GM12878 (cell line): ENCODE measurements around the gene PPP2R2B. TPM values are rescaled to one million over a fixed set of nuclear protein-coding genes. Genes with fewer than 3 reads are reported as not detected.
A peak's percentile ranks its signal among the peaks of the same experiment; 100 is the strongest.

Experiments used
- ATAC-seq: fragments of 200-7000 bp; cut with Tn5 transposase; 3 replicates; pipeline ENCODE4 v1.9.1; 2020; ENCODE audit warnings: mild to moderate bottlenecking, moderate library complexity
- BruUV-seq: library from RNA; stranded (reverse); fragments of 400-500 nt; replicated peaks from 2 replicates; lab custom pipeline; 2021; lab: Mats Ljungman, UMichigan
- CTCF ChIA-PET: fragments of 300-600 bp; sonication (Branson Sonifier 250); formaldehyde crosslinking; extraction: SDS; loops from one replicate; lab custom pipeline; 2021; ENCODE audit warnings: inconsistent platforms; lab: Yijun Ruan, JAX
- POLR2A ChIA-PET: fragments of 350-600 bp; formaldehyde crosslinking; extraction: SDS; loops from one replicate; lab custom pipeline; 2021; ENCODE audit warnings: inconsistent platforms; lab: Charles Lee
- RAD21 ChIA-PET: fragments of 300-600 bp; sonication (Branson Sonifier 250); formaldehyde crosslinking; loops from one replicate; lab custom pipeline; 2023; ENCODE audit warnings: antibody characterized with exemption; ENCODE audit not compliant: unreplicated experiment; lab: Charles Lee
- SMC1A ChIA-PET: fragments of 300-600 bp; sonication (Branson Sonifier 250); formaldehyde crosslinking; loops from one replicate; lab custom pipeline; 2023; ENCODE audit not compliant: unreplicated experiment, uncharacterized antibody; lab: Charles Lee
- DNase-seq: peaks from one replicate; pipeline ENCODE4 v3.0.0-alpha.2; 2011; ENCODE audit warnings: low read depth, low spot score
- FAIRE-seq: peaks from 3 replicates; lab custom pipeline; 2011; peaks lifted over from hg19 to GRCh38; lab: Jason Lieb, UNC
- H2AFZ ChIP-seq: 2 replicates; pipeline ENCODE4 v1.6.0; 2011; ENCODE audit warnings: low read depth, low read length, control low read depth; ENCODE audit not compliant: control insufficient read depth
- H3K27ac ChIP-seq: 2 replicates; pipeline ENCODE4 v1.5.1; 2011; ENCODE audit warnings: control low read depth; ENCODE audit not compliant: control insufficient read depth, insufficient read depth
- H3K27me3 ChIP-seq, 2 experiments: replicated peaks in 1 of 2; 2 replicates each; pipeline versions ENCODE4 v1.6.0 to v1.6.1; 2011; ENCODE audit warnings: low read length in 1 of 2; ENCODE audit not compliant: control insufficient read depth in 2 of 2, insufficient read depth in 2 of 2
- H3K36me3 ChIP-seq, 2 experiments: 2 replicates each; pipeline ENCODE4 v1.5.1; 2011; ENCODE audit warnings: low read length in 1 of 2; ENCODE audit not compliant: control insufficient read depth in 2 of 2, insufficient read depth in 2 of 2
- H3K4me1 ChIP-seq: 2 replicates; pipeline ENCODE4 v1.6.1; 2011; ENCODE audit warnings: mild to moderate bottlenecking, low read length, moderate library complexity, mixed read lengths; ENCODE audit not compliant: control insufficient read depth, insufficient read depth
- H3K4me2 ChIP-seq: 2 replicates; pipeline ENCODE4 v1.6.0; 2011; ENCODE audit warnings: control low read depth; ENCODE audit not compliant: control insufficient read depth, insufficient read depth
- H3K4me3 ChIP-seq: fragments of 200-600 bp; sonication (generic); 2 replicates; pipeline ENCODE4 v1.5.1; 2016
- H3K79me2 ChIP-seq: 2 replicates; pipeline ENCODE4 v1.6.0; 2011; ENCODE audit warnings: low read length; ENCODE audit not compliant: control insufficient read depth, insufficient read depth
- H3K9ac ChIP-seq: 2 replicates; pipeline ENCODE4 v1.8.0; 2011; ENCODE audit warnings: low read length, control low read depth, mixed read lengths; ENCODE audit not compliant: control insufficient read depth, insufficient read depth
- H3K9me3 ChIP-seq: replicated peaks from 3 replicates; pipeline ENCODE4 v1.5.1; 2011; ENCODE audit warnings: mild to moderate bottlenecking, low read length; ENCODE audit not compliant: control insufficient read depth, insufficient read depth
- H4K20me1 ChIP-seq: 2 replicates; pipeline ENCODE4 v1.6.0; 2011; ENCODE audit not compliant: control insufficient read depth, insufficient read depth
- ATF7 ChIP-seq: fragments of 450-650 bp; IDR thresholded peaks from 2 replicates; pipeline ENCODE4 v1.6.1; 2016; ENCODE audit warnings: low read depth, mild to moderate bottlenecking
- LARP7 ChIP-seq: fragments of 450-650 bp; IDR thresholded peaks from 2 replicates; pipeline ENCODE4 v1.6.1; 2017; ENCODE audit warnings: mild to moderate bottlenecking
- PAX8 ChIP-seq: fragments of 450-650 bp; IDR thresholded peaks from 2 replicates; pipeline ENCODE4 v1.6.1; 2017; ENCODE audit warnings: mild to moderate bottlenecking, moderate library complexity
- SPI1 ChIP-seq: IDR thresholded peaks from 2 replicates; pipeline ENCODE4 v1.6.1; 2011; ENCODE audit warnings: low read depth, mild to moderate bottlenecking, low read length, moderate library complexity, borderline replicate concordance; ENCODE audit not compliant: insufficient read depth
- TCF12 ChIP-seq: IDR thresholded peaks from 2 replicates; pipeline ENCODE4 v1.6.1; 2011; ENCODE audit warnings: low read depth, mild to moderate bottlenecking, low read length
- WGBS: methylation state at CpG from one replicate; pipeline ENCODE4 v1.1.6; 2016; ENCODE audit warnings: low lambda C conversion rate; ENCODE audit not compliant: insufficient replicate concordance, insufficient coverage; ENCODE audit errors: missing lambda C conversion rate; 5-methylcytosine and 5-hydroxymethylcytosine counted together
- in situ Hi-C: fragments of 300-500 bp; cut with MboI; formaldehyde crosslinking; loops from 9 replicates; pipeline ENCODE4 v1.14.3; 2018; ENCODE audit warnings: mixed read lengths
- intact Hi-C: fragments of 100-400 bp; cut with micrococcal nuclease; formaldehyde crosslinking; loops from one replicate; pipeline ENCODE4 v1.14.2; 2022; ENCODE audit not compliant: unreplicated experiment
- polyA plus RNA-seq, 11 experiments: library from polyadenylated mRNA; depleted of rRNA in 4 of 11; unstranded in 6 of 11; stranded (reverse) in 5 of 11; fragments of >200 nt; fragmentation: Nextera tagmentation in 4 of 11; fragmentation: Illumina TruSeq in 1 of 11; extraction: Ambion mirVana in 4 of 11; extraction: Trizol in 1 of 11; gene quantifications; 1 replicate in 1 of 11; 2 replicates in 10 of 11; pipeline versions ENCODE4 v1.2.1 to v1.2.3, GENCODE V29; 2011 to 2016; ENCODE audit warnings: inconsistent platforms in 2 of 11, missing spikeins in 2 of 11, low read depth in 1 of 11
- total RNA-seq, 4 experiments: library from RNA; depleted of rRNA in 3 of 4; stranded (reverse); fragments of >200 nt in 3 of 4; fragmentation: Illumina TruSeq in 1 of 4; extraction: Trizol in 1 of 4; gene quantifications; 2 replicates each; pipeline versions ENCODE4 v1.2.1 to v1.2.3, GENCODE V29; 2013 to 2021
- TF ChIP-seq, protein P1 (sequence below): fragments of 450-650 bp; IDR thresholded peaks from 2 replicates; pipeline ENCODE4 v1.6.1; 2014; ENCODE audit warnings: mild to moderate bottlenecking

Gene PPP2R2B
- total and polyA plus RNA-seq, 10 of the 15 experiments (the other 5 are each of a cell fraction or from before 2014, with no cell fraction given) = not detected

DNA sequence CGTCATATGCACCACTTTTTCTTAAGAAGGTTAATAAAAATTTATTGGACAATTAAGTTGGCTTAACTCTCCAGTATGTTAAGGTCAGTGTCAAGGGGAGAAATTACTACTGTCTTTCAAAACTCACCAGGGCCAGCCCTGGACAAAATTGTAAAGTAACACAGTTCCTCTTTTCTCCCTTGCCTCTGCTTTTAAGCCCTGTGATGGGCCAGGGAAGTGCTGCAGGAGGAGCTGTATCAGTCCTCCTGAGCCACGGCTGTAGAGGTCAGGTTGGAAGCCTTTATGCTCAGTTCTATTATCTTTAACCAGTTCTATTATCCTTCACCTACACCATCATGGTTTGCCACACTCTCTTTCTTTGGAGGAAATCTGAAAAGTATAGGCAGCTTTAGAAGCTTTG, 11.5 kb upstream of the PPP2R2B start:
- CTCF ChIA-PET = interaction anchor here (0.6 kb wide), 1 partner anchor 641 kb away, joined by 3 read pairs; no protein-coding TSS in a partner anchor
- H3K9me3 ChIP-seq = no peaks in the 10 kb centered on the region
- ATAC-seq (no peak), DNase-seq (no peak), FAIRE-seq (no peak)
- no peaks in the 10 kb centered on the region for H3K4me1 ChIP-seq
- no peak overlapping the region for H3K9ac ChIP-seq
- POLR2A ChIA-PET = no interaction called here
- no peak overlapping the region for H3K4me2 ChIP-seq
- SMC1A ChIA-PET = no interaction called here
- TF ChIP-seq SPI1 = peak; percentile 22; the same call in 1 of the 2 replicates
- no peak for TF ChIP-seq TCF12
- TF ChIP-seq, protein P1, sequence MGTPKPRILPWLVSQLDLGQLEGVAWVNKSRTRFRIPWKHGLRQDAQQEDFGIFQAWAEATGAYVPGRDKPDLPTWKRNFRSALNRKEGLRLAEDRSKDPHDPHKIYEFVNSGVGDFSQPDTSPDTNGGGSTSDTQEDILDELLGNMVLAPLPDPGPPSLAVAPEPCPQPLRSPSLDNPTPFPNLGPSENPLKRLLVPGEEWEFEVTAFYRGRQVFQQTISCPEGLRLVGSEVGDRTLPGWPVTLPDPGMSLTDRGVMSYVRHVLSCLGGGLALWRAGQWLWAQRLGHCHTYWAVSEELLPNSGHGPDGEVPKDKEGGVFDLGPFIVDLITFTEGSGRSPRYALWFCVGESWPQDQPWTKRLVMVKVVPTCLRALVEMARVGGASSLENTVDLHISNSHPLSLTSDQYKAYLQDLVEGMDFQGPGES = no peak
- RAD21 ChIA-PET = no interaction called here
- no peak overlapping the region for H2AFZ ChIP-seq
- WGBS = 20% methylated on average over 2 of the region's 2 CpGs
- intact Hi-C loops = no loop called here
- BruUV-seq = no TSS peak
- no peaks in the 10 kb centered on the region for H3K79me2 ChIP-seq
- no peak overlapping the region for H3K27ac ChIP-seq
- H3K36me3 ChIP-seq = no peaks in the 10 kb centered on the region
- H3K4me3 ChIP-seq = no peak overlapping the region
- in situ Hi-C loops = no loop called here
- no peaks in the 10 kb centered on the region for H4K20me1 ChIP-seq
- no peaks in the 10 kb centered on the region for H3K27me3 ChIP-seq

DNA sequence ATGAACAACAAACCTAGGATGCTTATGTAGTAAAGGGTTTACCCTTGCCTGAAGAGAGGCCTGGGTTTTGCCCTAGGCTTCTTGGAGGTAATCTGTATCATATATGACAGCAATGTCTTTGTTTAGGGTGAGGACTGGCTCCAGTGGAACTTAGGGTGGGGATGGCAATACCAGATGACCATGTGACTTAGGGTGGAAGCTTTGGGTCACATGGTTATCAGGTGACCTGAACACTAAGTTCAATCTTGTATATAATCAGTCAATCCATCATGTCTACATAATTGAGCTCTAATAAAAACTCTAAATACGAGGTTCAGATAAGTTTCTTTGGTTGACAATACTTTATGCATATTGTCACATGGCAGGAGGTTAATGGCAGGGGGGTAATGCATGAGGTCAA, 10.6 kb upstream of the PPP2R2B start:
- Histone ChIP-seq H3K27me3 (no peaks in the 10 kb centered on the region), H3K9ac (no peak overlapping the region), H3K79me2 (no peaks in the 10 kb centered on the region), H3K4me1 (no peaks in the 10 kb centered on the region), H3K4me2 (no peak overlapping the region), H3K9me3 (no peaks in the 10 kb centered on the region), H4K20me1 (no peaks in the 10 kb centered on the region)
- SMC1A ChIA-PET = interaction anchor here (0.8 kb wide), 1 partner anchor 21 kb away, joined by 3 read pairs; no protein-coding TSS in a partner anchor
- CTCF ChIA-PET = no interaction called here
- in situ Hi-C loops = no loop called here
- FAIRE-seq = no peak
- DNase-seq = no peak
- ATAC-seq = no peak
- TF ChIP-seq ATF7 (no peak), PAX8 (no peak), LARP7 (no peak)
- TF ChIP-seq, all 136 proteins: peak for 0
- intact Hi-C loops = no loop called here
- WGBS = 0% methylated on average over 1 of the region's 1 CpG
- BruUV-seq = no TSS peak
- no peak overlapping the region for H2AFZ ChIP-seq
- RAD21 ChIA-PET = no interaction called here
- H3K4me3 ChIP-seq = no peak overlapping the region
- H3K36me3 ChIP-seq = no peaks in the 10 kb centered on the region
- H3K27ac ChIP-seq = no peak overlapping the region
- POLR2A ChIA-PET = no interaction called here
